Measurements from ENCODE around the gene NHLRC2. TPM values are rescaled to one million over a fixed set of nuclear protein-coding genes. Genes with fewer than 3 reads are reported as not detected.

Gene NHLRC2
- total RNA-seq, 1 experiment from 2014 or later = 30.8 TPM

DNA sequence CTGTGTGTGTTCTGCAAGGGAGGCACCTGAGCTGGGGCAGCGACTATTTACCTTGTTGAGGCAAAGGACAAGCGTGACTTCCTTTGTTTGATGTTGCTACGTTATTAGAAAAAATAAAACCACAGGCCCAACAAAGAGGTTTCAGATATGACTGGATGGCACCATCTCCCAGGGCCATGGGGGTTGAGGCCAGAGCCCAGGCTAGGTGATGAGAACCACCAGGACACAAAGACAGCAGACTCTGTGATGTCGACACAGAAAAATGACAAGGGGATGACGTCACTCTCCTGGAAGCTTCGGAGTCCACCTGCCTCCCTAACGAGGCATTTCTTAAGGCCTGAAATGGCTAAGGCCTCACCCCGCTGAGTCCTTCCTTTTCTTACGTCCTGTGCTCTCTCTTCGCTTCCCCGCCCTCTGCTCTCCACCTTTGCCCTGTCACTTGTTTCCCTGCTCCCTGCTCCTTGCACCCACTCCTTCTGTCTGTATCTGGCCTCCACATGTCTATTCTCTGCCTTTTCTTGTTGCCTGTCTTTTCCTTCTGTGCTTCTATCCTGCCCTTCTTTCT, 106.2 kb downstream of the NHLRC2 start:
- no TSS peak for BruUV-seq (replicated peaks)
- no peaks in the 10 kb centered on the region for H3K36me3 ChIP-seq (ENCODE audit: control insufficient read depth, insufficient read depth, low read length)
- ChIA-PET POLR2A (interaction anchor here (0.5 kb wide), 1 partner anchor 14 kb away, joined by 3 read pairs; no protein-coding TSS in a partner anchor), CTCF (interaction anchor here (1.2 kb wide), 1 partner anchor 20 kb away, joined by 4 read pairs; no protein-coding TSS in a partner anchor)
- TF ChIP-seq, protein P1, sequence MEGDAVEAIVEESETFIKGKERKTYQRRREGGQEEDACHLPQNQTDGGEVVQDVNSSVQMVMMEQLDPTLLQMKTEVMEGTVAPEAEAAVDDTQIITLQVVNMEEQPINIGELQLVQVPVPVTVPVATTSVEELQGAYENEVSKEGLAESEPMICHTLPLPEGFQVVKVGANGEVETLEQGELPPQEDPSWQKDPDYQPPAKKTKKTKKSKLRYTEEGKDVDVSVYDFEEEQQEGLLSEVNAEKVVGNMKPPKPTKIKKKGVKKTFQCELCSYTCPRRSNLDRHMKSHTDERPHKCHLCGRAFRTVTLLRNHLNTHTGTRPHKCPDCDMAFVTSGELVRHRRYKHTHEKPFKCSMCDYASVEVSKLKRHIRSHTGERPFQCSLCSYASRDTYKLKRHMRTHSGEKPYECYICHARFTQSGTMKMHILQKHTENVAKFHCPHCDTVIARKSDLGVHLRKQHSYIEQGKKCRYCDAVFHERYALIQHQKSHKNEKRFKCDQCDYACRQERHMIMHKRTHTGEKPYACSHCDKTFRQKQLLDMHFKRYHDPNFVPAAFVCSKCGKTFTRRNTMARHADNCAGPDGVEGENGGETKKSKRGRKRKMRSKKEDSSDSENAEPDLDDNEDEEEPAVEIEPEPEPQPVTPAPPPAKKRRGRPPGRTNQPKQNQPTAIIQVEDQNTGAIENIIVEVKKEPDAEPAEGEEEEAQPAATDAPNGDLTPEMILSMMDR (IDR thresholded peaks at IDR 0.05; ENCODE audit: insufficient read depth in 1 of 2, low read depth in 1 of 2, low read length in 1 of 2, severe bottlenecking in 1 of 2, unreplicated experiment in 1 of 2) = no peak
- no peaks in the 10 kb centered on the region for H3K27me3 ChIP-seq (replicated peaks; ENCODE audit: control insufficient read depth, insufficient read depth, low read length)
- intact Hi-C loops (cut with micrococcal nuclease; ENCODE audit: unreplicated experiment) = no loop called here
- Mint-ChIP-seq H3K36me3 (ENCODE audit: insufficient read depth, unreplicated experiment) (no peaks in the 10 kb centered on the region), H3K27me3 (ENCODE audit: insufficient read depth, unreplicated experiment) (no peaks in the 10 kb centered on the region), H3K27ac (ENCODE audit: unreplicated experiment) (peak overlapping the region; percentile 84), H3K9me3 (ENCODE audit: unreplicated experiment) (no peaks in the 10 kb centered on the region), H3K4me1 (ENCODE audit: low read depth, unreplicated experiment) (peaks cover 41% of the 10 kb centered on the region), H3K4me3 (ENCODE audit: unreplicated experiment) (peak overlapping the region; percentile 43)
- H3K4me1 ChIP-seq = peaks cover 51% of the 10 kb centered on the region
- H3K9me3 ChIP-seq = no peaks in the 10 kb centered on the region
- no peak overlapping the region for H3K4me3 ChIP-seq (ENCODE audit: low read depth, low read length)
- peak; percentile 78 to 87 for DNase-seq

DNA sequence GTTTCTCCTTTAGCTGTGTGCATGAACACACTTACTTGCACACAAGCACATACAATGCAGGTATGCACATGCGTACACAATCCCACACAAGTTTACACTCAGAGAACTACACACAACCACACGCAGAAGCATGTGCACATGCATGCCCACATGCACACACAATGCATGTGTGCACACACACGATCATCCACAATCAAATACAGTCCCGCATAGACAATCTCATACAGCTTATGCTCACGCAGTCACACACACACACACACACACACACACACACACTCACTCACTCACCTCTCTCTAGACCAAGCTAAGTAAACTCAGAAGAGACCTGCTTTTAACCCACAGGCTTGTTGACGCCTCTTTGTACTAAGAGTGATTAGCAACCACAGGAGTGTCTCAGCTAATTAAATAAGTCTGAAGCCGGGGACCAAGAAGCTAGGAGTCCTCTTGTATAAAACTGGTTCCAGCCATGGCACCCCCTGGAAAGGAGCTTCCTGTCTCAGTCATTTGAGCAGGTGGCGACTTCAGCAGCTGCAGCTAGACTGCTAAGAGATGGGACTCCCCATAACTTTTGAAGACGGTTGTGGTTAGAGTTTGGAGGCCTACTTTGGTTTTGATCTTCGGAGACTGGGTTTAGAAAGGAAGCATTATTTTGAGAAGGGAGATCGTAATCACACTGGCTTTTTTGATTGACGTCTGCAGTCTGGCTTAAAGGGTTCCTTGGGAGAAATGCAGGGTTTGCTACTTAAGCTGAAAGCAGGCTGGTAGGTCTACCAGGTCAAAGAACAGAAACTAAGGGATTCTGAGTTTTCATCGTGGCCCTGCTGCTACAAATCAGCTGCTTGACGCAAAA, 106.9 kb downstream of the NHLRC2 start:
- no peak for DNase-seq
- Histone ChIP-seq H3K27me3 (replicated peaks; ENCODE audit: control insufficient read depth, insufficient read depth, low read length) (no peaks in the 10 kb centered on the region), H3K9me3 (no peaks in the 10 kb centered on the region), H3K36me3 (ENCODE audit: control insufficient read depth, insufficient read depth, low read length) (no peaks in the 10 kb centered on the region), H3K4me3 (ENCODE audit: low read depth, low read length) (no peak overlapping the region), H3K4me1 (peaks cover 51% of the 10 kb centered on the region)
- H3K27ac Mint-ChIP-seq (ENCODE audit: unreplicated experiment) = peak overlapping the region; percentile 84
- TF ChIP-seq, protein P1 (IDR thresholded peaks at IDR 0.05; ENCODE audit: insufficient read depth in 1 of 2, low read depth in 1 of 2, low read length in 1 of 2, severe bottlenecking in 1 of 2, unreplicated experiment in 1 of 2) = no peak
- CTCF ChIA-PET = interaction anchor here (1.2 kb wide), 1 partner anchor 19 kb away, joined by 4 read pairs; no protein-coding TSS in a partner anchor
- no peaks in the 10 kb centered on the region for H3K36me3 Mint-ChIP-seq (ENCODE audit: insufficient read depth, unreplicated experiment)
- H3K4me1 Mint-ChIP-seq (ENCODE audit: low read depth, unreplicated experiment) = peaks cover 41% of the 10 kb centered on the region
- no peaks in the 10 kb centered on the region for H3K9me3 Mint-ChIP-seq (ENCODE audit: unreplicated experiment)
- H3K4me3 Mint-ChIP-seq (ENCODE audit: unreplicated experiment) = peak overlapping the region; percentile 43
- POLR2A ChIA-PET = interaction anchor here (0.5 kb wide), 1 partner anchor 14 kb away, joined by 3 read pairs; no protein-coding TSS in a partner anchor
- intact Hi-C loops (cut with micrococcal nuclease; ENCODE audit: unreplicated experiment) = no loop called here
- BruUV-seq (replicated peaks) = TSS peak; percentile 54
- H3K27me3 Mint-ChIP-seq (ENCODE audit: insufficient read depth, unreplicated experiment) = no peaks in the 10 kb centered on the region

DNA sequence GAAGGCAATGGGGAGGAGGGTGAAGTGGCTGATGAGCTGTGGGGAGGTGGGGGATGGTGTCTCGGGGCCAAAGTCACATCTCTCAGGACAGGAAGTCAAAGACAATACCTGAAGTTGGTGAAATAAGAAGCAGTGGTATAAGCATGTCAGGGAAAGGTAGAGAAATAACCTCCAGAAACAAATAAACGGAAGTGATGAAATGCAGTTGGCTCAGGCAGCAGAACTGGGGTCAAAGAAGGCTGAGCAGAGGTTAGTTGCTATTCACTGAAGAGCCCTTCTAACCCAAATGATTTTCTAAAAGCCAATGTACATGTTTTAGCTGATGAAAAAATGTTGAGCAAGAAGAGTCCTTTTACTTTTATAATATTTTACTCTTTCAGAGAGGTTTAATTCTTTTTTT, 110.6 kb downstream of the NHLRC2 start:
- H3K9me3 ChIP-seq = no peaks in the 10 kb centered on the region
- TF ChIP-seq, protein P1 (IDR thresholded peaks at IDR 0.05; ENCODE audit: insufficient read depth in 1 of 2, low read depth in 1 of 2, low read length in 1 of 2, severe bottlenecking in 1 of 2, unreplicated experiment in 1 of 2) = no peak
- H3K27ac Mint-ChIP-seq (ENCODE audit: unreplicated experiment) = no peak overlapping the region
- CTCF ChIA-PET = no interaction called here
- no peak overlapping the region for H3K4me3 Mint-ChIP-seq (ENCODE audit: unreplicated experiment)
- peaks cover 14% of the 10 kb centered on the region for H3K9me3 Mint-ChIP-seq (ENCODE audit: unreplicated experiment)
- peaks cover 18% of the 10 kb centered on the region for H3K4me1 Mint-ChIP-seq (ENCODE audit: low read depth, unreplicated experiment)
- no peak overlapping the region for H3K4me3 ChIP-seq (ENCODE audit: low read depth, low read length)
- no TSS peak for BruUV-seq (replicated peaks)
- no peaks in the 10 kb centered on the region for H3K36me3 ChIP-seq (ENCODE audit: control insufficient read depth, insufficient read depth, low read length)
- H3K27me3 ChIP-seq (replicated peaks; ENCODE audit: control insufficient read depth, insufficient read depth, low read length) = no peaks in the 10 kb centered on the region
- intact Hi-C loops (cut with micrococcal nuclease; ENCODE audit: unreplicated experiment) = no loop called here
- H3K27me3 Mint-ChIP-seq (ENCODE audit: insufficient read depth, unreplicated experiment) = no peaks in the 10 kb centered on the region
- DNase-seq = no peak
- POLR2A ChIA-PET = no interaction called here
- no peaks in the 10 kb centered on the region for H3K36me3 Mint-ChIP-seq (ENCODE audit: insufficient read depth, unreplicated experiment)
- peaks cover 16% of the 10 kb centered on the region for H3K4me1 ChIP-seq

All from Caco-2 (cell line).